HK-2 (cell line): Measurements from ENCODE around the gene UGGT2.
A peak's percentile ranks its signal among the peaks of the same experiment; 100 is the strongest.
"Not testable (repeated sequence)": the region's sequence is repeated elsewhere in the genome, so short reads cannot be mapped to it uniquely, and the experiment has no call there.

ENCODE experiments used
- DNase-seq: peaks from one replicate; pipeline ENCODE4 v3.0.0-alpha.2; 2018; ENCODE audit not compliant: unreplicated experiment

The UGGT2 gene

GRCh38 chr13:95968906-95969305 is 84.3 kb downstream of the UGGT2 start:
- DNase-seq = no peak

GRCh38 chr13:95957331-95957730 is 95.9 kb downstream of the UGGT2 start:
- DNase-seq = no peak

GRCh38 chr13:95956589-95957148 is 96.5 kb downstream of the UGGT2 start:
- DNase-seq = no peak

GRCh38 chr13:95955719-95956118 is 97.5 kb downstream of the UGGT2 start:
- no peak for DNase-seq

- DNase-seq = no peak
Observed at GRCh38 chr13:95955255-95955654, 97.9 kb downstream of the UGGT2 start.

GRCh38 chr13:95954266-95954665 is 98.9 kb downstream of the UGGT2 start:
- no peak for DNase-seq

GRCh38 chr13:95950103-95950502 is 103.1 kb downstream of the UGGT2 start:
- no peak for DNase-seq

GRCh38 chr13:95948656-95949055 is 104.5 kb downstream of the UGGT2 start:
- no peak for DNase-seq

GRCh38 chr13:95937714-95938320 is 115.4 kb downstream of the UGGT2 start:
- no peak for DNase-seq

GRCh38 chr13:95931300-95932025 is 121.7 kb downstream of the UGGT2 start:
- DNase-seq = no peak

- DNase-seq = no peak
Observed at GRCh38 chr13:95929430-95929829, 123.8 kb downstream of the UGGT2 start.

- not testable (repeated sequence) for DNase-seq
Observed at GRCh38 chr13:95928367-95928906, 124.8 kb downstream of the UGGT2 start.

GRCh38 chr13:95926231-95926630 is 127.0 kb downstream of the UGGT2 start:
- DNase-seq = no peak

GRCh38 chr13:95924389-95924994 is 128.7 kb downstream of the UGGT2 start:
- peak; percentile 4 for DNase-seq

- no peak for DNase-seq
Observed at GRCh38 chr13:95921485-95921884, 131.7 kb downstream of the UGGT2 start.

GRCh38 chr13:95920485-95920884 is 132.7 kb downstream of the UGGT2 start:
- no peak for DNase-seq

- no peak for DNase-seq
Observed at GRCh38 chr13:95918860-95919259, 134.3 kb downstream of the UGGT2 start.

- DNase-seq = no peak
Observed at GRCh38 chr13:95914991-95915501, 138.2 kb downstream of the UGGT2 start.

GRCh38 chr13:95906999-95907398 is 146.2 kb downstream of the UGGT2 start:
- DNase-seq = no peak

- no peak for DNase-seq
Observed at GRCh38 chr13:95903569-95903968, 149.6 kb downstream of the UGGT2 start.

- no peak for DNase-seq
Observed at GRCh38 chr13:95902741-95903140, 150.5 kb downstream of the UGGT2 start.

GRCh38 chr13:95898256-95898655 is 154.9 kb downstream of the UGGT2 start:
- DNase-seq = no peak
